Stimulated activated CD4-positive, alpha-beta T cell treated with anti-CD3 and anti-CD28 coated beads, Interleukin-4, amount 100 ng/mL, for 4 hours (primary cell): ENCODE results near the gene ANP32B.

Source experiments
- DNase-seq, 2 experiments: peaks; one replicate each; pipeline ENCODE4 v3.0.0-alpha.2; 2020

ANP32B gene

DNA sequence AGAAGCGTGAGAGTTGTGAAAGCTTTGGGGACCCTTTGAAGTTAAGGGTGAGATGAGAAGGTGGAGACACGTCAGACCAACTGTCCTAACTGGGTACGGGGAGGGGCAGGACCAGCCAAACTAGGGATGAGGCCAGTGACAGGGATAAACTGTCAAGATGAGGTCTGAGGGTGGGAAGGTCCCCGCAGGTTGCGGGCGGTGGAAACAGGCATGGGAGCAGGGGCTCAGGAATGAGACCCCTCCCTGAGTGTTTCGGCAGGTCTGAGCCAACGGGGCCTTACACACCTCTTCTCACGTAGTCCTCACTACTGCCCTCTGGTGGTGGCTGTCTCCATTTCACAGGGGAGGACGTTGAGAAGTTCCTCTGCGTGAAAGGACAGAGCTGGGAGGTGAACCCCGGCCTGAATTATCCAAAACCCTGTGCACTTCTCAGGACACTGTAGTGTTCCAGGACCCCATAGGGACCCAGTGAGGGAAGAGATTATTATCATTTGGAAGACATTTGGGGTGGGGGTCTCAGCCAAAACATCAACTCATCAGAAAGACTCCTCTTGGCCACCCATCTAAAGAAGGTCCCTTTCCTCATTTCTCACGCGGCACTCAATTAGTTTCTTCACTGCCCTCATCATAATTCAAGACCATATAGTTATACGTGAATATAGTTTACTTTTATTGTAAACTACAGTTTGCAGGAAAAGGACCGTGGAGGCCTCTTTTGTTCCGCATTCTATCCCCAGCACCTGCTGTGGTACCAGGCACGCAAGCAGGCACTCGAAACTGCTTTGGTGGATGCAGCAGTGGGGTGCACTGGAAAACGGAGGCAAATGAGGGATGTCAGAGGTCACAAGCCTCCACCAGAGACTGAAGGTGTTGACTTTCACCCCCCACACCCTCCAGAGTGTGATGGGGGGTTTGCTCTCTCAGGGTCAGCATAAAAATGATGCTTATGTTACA is 51.7 kb downstream of the ANP32B start:
- DNase-seq, result peak; percentile 84 to 87

DNA sequence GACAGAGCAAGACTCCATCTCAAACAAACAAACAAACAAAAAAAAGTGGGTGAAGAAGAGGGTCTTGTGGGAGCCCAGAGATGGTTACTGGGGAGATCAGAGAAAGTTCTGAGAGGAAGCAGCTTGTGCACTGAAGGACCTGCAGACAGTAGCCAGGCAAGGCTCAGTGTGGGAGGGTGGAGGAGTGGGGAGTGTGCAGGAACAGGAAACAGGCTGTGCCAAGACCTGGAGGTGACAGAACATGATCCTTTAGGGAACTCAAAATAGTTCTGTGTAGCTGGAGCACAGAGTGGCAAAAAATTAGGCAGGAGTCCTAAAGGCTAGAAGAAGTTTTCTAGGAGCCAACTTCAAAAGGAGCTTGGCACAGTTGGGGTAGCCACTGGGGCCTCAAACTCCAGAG is 54.2 kb downstream of the ANP32B start:
- DNase-seq, result no peak

DNA sequence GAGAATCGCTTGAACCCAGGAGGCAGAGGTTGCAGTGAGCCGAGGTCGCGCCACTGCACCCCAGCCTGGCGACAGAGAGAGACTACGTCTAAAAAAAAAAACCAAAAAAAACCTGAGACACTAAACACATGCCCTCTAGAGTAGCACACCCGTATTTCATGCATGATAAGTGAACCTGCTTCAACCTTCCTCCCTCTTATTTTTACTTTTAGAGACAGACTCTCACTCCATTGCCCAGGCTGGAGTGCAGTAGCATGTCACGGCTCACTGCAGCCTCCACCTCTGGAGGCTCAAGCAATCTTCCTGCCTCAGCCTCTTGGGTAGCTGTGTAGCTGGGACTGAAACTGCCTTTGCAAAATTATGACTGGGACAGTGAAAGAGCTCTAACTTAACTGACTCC is 55.8 kb downstream of the ANP32B start:
- DNase-seq, result no peak

DNA sequence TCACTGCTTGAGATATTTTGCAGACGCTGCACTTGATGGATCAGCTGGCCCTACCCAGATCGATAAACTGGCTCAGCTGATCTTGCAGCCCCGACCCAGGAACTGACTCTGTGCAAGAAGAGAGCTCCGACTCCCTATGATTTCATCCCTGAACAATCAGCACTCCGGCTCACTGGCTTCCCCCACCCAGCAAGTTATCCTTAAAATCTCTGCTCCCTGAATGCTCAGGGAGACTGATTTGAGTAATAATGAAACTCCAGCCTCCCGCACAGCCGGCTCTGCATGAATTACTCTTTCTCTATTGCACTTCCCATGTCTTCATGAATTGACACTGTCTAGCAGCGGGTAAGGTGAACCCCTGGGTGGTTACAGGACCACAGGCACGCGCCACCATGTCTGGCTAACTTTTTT is 56.5 kb downstream of the ANP32B start:
- DNase-seq, result no peak

DNA sequence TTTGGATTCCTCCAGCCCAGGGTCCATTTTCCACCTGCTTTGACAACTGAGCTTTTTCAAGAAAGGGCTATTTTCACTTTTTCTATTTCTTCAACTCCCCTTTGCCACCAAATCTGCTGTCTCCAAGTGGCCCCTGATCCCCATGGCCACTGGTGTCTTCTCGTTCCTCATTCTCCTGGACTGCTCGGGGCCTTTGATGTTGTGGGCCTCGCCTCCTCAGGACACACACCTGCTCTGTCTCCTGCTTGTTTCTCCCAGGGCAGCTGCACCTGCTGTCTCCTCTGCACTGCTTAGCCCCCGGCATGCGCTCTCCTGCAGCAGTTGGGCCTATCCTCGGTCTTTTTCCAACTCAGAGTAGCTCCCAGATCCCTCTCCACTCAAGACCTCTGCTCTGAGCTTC is 57.1 kb downstream of the ANP32B start:
- DNase-seq, result no peak

DNA sequence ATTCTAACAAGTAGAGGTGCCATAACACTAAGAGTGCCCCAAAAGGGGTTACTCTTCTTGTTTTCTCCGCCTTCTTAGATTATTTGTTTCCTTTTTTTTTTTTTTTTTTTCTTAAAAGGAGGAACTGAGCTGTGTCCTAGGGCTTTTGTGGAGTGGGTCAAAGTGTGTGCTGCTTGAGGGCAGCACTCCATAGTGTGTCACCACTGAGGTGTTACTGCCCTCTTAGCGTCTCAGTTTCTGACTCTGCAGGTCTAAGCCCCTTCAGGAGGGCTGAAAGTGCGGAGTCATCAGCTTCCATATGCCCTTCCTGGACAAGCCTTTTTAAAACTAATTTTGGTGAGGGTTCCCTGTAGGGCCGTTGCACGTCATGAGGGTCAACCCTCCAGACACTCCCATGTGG is 60.8 kb downstream of the ANP32B start:
- no peak for DNase-seq

DNA sequence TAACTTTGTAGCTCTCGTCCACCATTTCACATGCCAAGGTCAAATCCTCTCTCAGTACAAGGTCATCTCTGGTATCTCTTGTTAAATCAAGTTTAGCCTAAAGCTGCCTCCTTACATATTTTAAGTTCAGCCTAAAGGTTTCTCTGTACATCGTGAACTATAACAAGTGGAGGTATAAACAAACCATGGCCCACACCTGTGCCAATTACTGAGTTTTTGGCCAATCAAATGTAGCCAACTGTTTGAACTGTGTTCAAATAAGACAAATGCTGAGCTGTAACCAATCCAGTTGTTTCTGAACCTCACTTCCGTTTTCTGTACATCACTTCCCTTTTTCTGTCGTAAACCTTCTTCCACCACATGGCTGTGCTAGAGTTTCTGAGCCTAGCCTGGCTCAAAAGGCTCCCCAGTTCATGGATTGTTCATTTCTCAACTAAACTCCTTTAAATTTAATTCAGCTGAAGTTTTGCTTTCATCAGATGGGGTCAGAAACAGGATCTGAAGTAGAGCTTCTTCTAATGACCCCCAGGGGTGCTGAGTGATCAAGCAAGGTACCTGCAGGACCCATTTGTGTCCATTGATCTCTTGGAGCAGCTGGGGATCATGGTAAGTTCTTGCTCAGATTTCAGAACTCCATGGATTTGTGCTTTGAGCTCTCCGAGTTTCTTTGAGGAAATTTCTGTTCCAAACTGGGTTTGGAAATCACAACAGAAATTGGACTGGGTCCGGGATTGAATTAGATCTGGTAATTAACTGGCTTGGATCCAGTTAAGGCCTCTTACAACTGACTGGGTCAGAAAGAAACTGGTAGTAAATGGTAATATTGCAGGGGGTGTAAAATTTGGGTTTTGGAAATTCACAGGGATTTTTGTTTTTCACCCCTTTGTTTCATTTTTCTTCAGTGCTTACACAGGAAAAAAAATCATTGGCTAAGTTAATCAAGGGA is 62.4 kb downstream of the ANP32B start:
- peak in 1 of 2 experiments; percentile 23 for DNase-seq

DNA sequence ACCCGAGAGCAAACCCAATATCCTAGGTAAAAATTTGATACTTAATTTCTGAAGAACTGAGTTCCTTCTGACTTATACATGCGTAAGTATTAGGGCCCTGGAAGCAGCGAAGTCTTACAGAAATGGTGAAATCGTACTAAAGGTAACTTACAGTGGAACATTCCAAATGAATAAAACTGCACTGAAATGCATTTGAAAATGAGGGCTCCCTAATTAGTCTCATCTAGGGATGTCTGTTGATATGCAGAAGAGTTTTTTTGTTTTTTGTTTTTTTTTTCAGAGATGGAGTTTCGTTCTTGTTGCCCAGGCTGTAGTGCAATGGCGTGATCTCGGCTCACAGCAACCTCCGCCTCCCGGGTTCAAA is 63.0 kb downstream of the ANP32B start:
- no peak for DNase-seq

DNA sequence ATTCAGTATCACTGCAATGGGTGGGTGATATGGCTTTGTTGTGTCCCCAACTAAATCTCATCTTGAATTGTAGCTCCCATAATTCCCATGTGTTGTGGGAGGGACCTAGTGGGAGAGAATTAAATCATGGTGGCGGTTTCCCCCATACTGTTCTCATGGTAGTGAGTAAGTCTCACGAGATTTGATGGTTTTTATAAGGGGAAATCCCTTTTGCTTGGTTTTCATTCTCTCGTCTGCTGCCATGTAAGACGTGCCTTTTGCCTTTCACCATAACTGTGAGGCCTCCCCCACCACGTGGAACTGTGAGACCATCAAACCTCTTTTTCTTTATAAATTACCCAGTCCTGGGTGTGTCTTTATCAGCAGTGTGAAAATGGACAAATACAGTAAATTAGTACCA is 63.9 kb downstream of the ANP32B start:
- no peak for DNase-seq

DNA sequence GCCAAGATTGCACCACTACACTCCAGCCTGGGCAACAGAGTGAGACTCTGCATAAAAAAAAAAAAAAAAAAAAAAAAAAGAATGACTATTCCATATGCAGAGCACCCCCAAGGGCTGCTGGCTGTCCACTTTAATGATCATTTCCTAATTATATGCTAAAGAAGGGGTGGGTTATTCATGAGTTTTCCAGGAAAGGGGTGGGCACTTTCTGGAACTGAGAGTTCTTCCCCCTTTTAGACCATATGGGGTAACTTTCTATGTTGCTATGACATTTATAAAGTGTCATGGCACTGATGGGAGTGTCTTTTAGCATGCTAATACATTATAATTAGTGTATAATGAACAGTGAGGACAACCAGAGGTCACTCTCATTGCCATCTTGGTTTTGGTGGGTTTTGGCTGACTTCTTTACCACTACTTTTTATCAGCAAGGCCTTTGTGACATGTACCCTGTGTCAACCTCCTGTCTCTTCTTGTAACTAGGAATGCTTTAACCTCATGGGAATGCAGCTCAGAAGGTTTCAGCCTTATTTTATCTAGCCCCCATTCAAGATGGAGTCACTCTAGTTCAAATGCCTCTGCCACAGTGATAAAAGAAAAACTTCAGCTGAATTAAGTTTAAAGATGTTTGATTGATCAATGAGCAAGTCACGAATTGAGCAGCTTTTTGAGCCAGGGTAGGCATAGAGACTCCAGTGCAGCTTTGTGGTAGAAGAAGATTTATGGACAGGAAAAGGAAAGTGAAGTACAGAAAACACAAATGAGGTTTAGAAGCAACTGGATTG is 66.3 kb downstream of the ANP32B start:
- no peak for DNase-seq

DNA sequence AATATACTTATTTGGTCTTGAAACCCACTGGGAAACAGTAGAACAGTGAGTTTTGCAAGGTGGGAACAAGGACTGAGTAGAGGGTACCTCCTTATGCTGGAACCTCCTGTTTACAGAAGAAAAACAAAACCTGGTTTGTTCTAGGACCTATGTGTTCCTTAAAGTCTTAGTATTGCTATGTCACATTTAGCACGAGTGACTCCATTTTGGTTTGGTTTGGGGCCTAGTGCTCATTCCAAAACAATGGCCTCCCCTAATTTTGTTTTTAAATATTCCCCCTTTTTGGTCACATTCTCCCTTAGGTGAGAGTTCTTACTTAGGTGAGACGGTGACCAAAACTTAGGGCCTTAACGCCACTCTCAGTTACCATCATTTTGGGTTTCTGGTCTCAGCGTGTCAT is 67.2 kb downstream of the ANP32B start:
- DNase-seq, result no peak

DNA sequence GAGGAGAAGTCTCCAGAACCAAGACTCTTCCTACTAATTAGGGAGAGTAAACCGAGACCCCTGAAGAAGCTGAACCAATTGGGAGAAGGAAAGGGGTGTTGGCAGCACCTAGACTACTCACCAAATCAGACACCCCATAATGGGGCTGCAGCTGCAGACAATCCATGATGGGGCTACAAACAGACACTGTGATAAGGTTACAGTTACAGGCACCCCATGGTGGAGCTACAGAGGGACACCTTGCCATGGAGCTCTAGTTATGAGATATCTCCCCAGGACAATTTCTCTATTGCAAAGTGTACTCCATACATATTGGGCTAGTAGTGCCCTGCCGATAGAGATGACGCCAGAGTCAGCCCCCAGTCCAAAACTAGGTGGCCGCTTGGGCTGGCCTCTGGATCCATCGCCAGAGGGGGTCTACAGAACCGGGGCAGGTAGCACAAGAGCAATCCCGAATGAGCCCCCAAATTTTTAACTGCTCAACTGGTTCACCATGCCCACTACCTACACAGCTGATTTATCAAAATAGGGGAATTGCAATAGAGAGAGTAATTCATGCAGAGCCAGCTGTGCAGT is 71.3 kb downstream of the ANP32B start:
- no peak for DNase-seq

DNA sequence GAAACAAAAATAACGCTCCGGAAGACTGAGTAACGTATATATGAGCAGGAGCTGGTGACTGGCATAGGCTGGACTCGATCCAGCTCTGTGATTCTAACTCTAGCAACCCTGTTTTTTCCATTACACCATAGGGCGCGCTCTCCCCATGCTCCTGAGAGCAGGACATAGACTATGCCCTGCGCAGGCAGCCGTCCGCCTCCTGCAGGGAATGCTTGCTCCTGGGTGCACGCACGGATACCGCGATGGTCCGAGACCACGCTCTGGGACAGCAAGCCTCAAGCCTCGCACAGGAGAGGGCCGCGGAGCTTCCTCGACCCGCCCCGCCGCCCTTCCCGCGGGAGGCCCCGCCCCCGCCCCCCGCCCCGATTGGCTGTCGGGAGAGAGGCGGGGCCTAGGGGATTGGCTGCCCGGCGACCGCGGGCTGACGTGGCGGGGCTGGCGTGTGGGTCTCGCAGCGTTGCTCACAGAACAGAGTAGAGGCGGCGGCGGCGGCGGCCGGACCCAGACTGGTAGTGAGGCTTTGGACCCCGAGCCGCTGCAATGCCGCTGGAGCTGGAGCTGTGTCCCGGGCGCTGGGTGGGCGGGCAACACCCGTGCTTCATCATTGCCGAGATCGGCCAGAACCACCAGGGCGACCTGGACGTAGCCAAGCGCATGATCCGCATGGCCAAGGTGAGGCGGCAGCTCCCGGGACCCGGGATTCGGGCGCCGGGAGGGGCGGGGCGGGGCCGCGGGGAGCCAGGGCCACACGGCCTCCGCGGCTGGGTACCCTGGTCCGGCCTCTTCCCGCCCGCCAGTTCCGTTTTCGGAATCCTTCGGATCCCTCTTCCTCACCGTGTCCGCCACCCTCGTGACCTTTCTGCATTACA is 73.4 kb downstream of the ANP32B start, which contains the start of gene NANS:
Gene NANS (plus strand): TSS at position 464 of the 869 bp plus-strand sequence. CDS start 77 bp downstream, at position 541.
- peak; percentile 90 to 91 for DNase-seq

DNA sequence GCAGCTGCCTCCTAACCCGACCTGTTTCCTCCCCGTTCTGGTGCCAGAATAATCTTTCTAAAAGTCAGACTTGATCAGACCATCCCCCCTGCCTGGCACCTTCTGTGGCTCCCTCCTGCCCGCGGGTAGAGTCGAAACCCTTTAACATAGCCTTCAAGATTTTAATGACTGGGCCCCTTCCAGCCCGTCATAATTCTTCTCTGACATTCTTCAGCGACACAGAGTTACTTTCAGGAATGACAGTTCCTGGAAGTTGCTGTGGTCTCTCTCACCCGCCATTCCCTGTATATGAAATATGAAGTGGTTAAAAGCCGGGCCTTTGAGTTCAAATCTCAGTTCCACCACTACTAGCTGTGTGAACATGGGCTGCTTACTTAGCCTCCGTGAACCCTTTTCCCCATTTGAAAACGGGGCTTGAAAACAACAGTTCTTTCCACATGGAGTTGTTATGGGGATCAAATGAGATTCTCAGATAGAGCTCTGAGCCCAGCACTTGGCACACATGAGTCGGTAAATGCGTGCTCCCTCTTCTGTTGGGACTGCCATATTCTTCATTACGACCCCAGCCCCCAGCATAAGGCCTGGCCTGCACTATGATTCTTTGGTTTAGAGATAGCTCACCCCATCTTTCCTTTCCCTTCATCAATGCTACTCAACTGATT is 74.1 kb downstream of the ANP32B start:
- DNase-seq, result no peak

DNA sequence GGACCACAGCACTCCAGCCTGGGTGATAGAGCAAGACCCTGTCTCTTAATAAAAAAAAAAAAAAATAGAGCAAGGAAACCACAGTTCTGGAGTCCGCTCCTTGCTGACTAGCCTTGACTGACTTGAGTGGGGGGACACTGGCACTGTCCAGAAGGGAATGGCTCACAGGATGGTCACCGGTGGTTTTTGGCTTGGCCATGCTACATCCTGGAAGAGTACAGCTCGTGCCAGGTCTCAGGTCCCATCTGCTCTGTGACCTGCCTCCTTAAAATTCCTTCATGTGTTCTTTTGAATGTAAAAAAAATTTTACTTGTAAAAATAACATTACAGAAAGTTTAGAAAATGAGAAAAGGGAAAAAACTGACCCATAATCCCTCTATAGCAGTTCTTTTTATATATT is 79.0 kb downstream of the ANP32B start:
- no peak for DNase-seq

DNA sequence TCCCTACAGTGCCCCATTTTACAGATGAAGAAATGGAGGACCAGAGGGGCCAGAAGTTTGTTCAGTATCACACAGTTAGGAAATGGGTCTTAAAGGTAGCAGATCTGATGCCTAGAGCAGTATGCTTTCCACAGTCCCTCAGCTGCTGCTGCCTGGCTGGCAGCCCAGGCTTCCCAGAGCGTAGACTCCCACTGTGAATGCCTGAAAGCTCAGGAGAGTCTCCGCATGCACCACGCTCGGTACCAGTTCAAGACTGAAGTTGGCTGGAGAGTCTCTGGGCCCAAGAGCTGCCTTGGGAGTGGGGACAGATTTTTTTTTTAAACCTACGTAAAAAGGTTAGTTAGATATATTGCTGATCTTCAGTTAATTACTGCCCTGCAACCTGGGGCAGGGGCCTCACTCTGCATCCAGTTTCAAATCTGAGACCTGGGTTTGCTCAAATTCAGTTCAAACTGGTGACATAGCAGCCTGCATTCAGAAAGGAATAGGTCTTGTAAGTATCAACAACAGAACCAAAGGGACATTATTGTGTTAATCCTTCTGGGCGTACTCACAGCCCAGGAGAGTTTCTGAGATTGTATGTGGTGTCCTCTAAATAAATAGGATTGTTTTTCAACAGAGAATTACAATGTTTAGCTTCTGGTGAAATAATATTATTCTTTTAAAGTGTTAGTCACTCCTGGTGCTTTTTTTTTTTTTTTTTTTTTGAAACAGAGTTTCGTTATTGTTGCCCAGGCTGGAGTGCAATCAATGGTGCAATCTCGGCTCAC is 81.7 kb downstream of the ANP32B start:
- no peak for DNase-seq
